SU-DHL-6 (cell line): Measurements from ENCODE around the gene KLRC1.

Experiments
- H2AFZ ChIP-seq: fragments of 200-600 bp; sonication (generic); 2 replicates; pipeline ENCODE4 v1.6.1; 2014; ENCODE audit warnings: low read depth, mild to moderate bottlenecking, moderate library complexity, mixed read lengths, antibody characterized with exemption, low read length; ENCODE audit not compliant: severe bottlenecking
- H3F3A ChIP-seq: fragments of 200-600 bp; shearing (Covaris generic); 2 replicates; pipeline ENCODE4 v1.6.0; 2016; ENCODE audit warnings: antibody characterized with exemption, mild to moderate bottlenecking; ENCODE audit not compliant: insufficient read depth
- H3K27ac ChIP-seq: fragments of 200-600 bp; sonication (generic); 2 replicates; pipeline ENCODE4 v1.5.1; 2016; ENCODE audit warnings: low read depth, mild to moderate bottlenecking, low read length, moderate library complexity, mixed read lengths
- H3K27me3 ChIP-seq: fragments of 200-600 bp; sonication (generic), shearing (Covaris generic); 2 replicates; pipeline ENCODE4 v1.6.0; 2014; ENCODE audit warnings: mild to moderate bottlenecking, low read length
- H3K36me3 ChIP-seq: fragments of 200-600 bp; sonication (generic); 2 replicates; pipeline ENCODE4 v1.6.1; 2014; ENCODE audit warnings: mild to moderate bottlenecking, low read length, mixed read lengths
- H3K4me2 ChIP-seq: fragments of 300-600, 200-600 bp; shearing (Covaris generic), sonication (generic); 2 replicates; pipeline ENCODE4 v1.6.0; 2014; ENCODE audit warnings: low read length, low read depth, mild to moderate bottlenecking; ENCODE audit not compliant: poor library complexity, severe bottlenecking
- H3K4me3 ChIP-seq: fragments of 200-600 bp; sonication (generic); 2 replicates; pipeline ENCODE4 v1.5.1; 2014; ENCODE audit warnings: antibody characterized with exemption, low read length, mild to moderate bottlenecking, mixed read lengths; ENCODE audit not compliant: insufficient read depth, poor library complexity, severe bottlenecking
- H3K79me2 ChIP-seq: fragments of 200-600 bp; sonication (generic); 2 replicates; pipeline ENCODE4 v1.6.1; 2014; ENCODE audit warnings: mild to moderate bottlenecking, low read length, moderate library complexity; ENCODE audit not compliant: insufficient read depth
- H3K9ac ChIP-seq: fragments of 200-600 bp; sonication (generic); 2 replicates; pipeline ENCODE4 v1.7.0; 2014; ENCODE audit warnings: mild to moderate bottlenecking, low read length
- H3K9me2 ChIP-seq: fragments of 200-600 bp; sonication (generic); replicated peaks from 2 replicates; pipeline ENCODE4 v1.6.1; 2014; ENCODE audit warnings: low read length; ENCODE audit not compliant: insufficient read depth
- H3K9me3 ChIP-seq: fragments of 200-600 bp; sonication (generic); 2 replicates; pipeline ENCODE4 v1.6.1; 2014; ENCODE audit warnings: low read length, mixed read lengths; ENCODE audit not compliant: insufficient read depth
- H4K20me1 ChIP-seq: fragments of 200-600 bp; sonication (generic); 2 replicates; pipeline ENCODE4 v1.6.1; 2014; ENCODE audit warnings: low read depth, mild to moderate bottlenecking, antibody characterized with exemption, low read length, moderate library complexity, mixed read lengths
- CTCF ChIP-seq: fragments of 200-600 bp; sonication (generic); IDR thresholded peaks from one replicate; pipeline ENCODE4 v1.5.1; 2017; ENCODE audit warnings: antibody characterized with exemption, mild to moderate bottlenecking, low read length, moderate library complexity; ENCODE audit not compliant: insufficient read depth, poor library complexity, severe bottlenecking
- EZH2phosphoT487 ChIP-seq: fragments of 200-600 bp; sonication (generic), shearing (Covaris generic); conservative IDR thresholded peaks from 2 replicates; pipeline ENCODE4 v1.6.1; 2018; ENCODE audit warnings: mild to moderate bottlenecking, antibody characterized with exemption, low read length, moderate library complexity, mixed read lengths

KLRC1 gene

DNA sequence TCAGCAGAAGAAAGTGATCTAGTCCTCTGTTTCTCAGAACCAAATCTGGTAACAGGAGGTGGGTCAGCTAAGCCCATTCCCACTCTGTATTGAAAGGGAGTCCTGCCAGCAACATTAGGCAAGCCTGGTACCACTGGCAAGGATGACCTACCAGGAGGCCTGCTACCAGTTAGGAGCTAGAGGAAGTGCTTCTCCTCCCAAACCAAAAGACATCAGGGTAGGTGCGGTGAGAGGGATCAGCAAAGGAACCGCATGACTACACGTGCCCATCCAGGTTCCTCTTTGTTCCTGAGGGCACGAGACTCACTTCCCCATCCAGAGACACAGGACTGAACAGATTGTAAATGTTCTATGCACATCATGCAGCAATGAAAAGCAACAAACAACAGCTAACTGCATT is 46.5 kb downstream of the KLRC1 start:
- TF ChIP-seq EZH2phosphoT487, result no peak
- TF ChIP-seq CTCF, result no peak
- H3K9me3 ChIP-seq, result no peaks in the 10 kb centered on the region
- H4K20me1 ChIP-seq, result no peaks in the 10 kb centered on the region
- no peaks in the 10 kb centered on the region for H3K36me3 ChIP-seq
- no peaks in the 10 kb centered on the region for H3K27me3 ChIP-seq
- H3K27ac ChIP-seq, result no peak overlapping the region
- H3F3A ChIP-seq, result no peaks in the 10 kb centered on the region
- H3K4me3 ChIP-seq, result no peak overlapping the region
- no peak overlapping the region for H2AFZ ChIP-seq
- H3K9me2 ChIP-seq, result no peaks in the 10 kb centered on the region
- no peaks in the 10 kb centered on the region for H3K79me2 ChIP-seq
- H3K9ac ChIP-seq, result no peak overlapping the region
- H3K4me2 ChIP-seq, result no peak overlapping the region

DNA sequence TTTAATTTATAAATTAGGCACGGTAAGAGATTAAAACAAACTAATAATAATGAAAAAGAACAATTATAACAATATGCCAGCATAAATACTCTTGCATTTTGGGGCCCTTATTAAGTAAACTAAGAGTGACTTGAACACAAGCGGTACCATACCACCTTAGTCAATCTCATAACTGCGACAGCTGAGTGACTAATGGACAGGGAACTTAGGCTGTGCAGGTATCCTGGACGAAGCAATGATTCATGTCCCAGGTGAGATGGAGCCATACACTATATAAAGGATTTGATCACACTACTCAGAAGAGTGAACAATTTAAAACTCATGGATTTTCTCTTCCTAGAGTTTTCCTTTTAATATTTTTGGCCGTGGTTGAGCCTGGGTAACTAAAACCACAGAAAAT is 47.9 kb downstream of the KLRC1 start:
- TF ChIP-seq CTCF (no peak), EZH2phosphoT487 (no peak)
- no peaks in the 10 kb centered on the region for H3K9me2 ChIP-seq
- H4K20me1 ChIP-seq, result no peaks in the 10 kb centered on the region
- no peaks in the 10 kb centered on the region for H3K9me3 ChIP-seq
- H3F3A ChIP-seq, result no peaks in the 10 kb centered on the region
- no peak overlapping the region for H3K27ac ChIP-seq
- no peaks in the 10 kb centered on the region for H3K27me3 ChIP-seq
- H2AFZ ChIP-seq, result no peak overlapping the region
- no peak overlapping the region for H3K4me2 ChIP-seq
- no peak overlapping the region for H3K4me3 ChIP-seq
- no peak overlapping the region for H3K9ac ChIP-seq
- no peaks in the 10 kb centered on the region for H3K36me3 ChIP-seq
- no peaks in the 10 kb centered on the region for H3K79me2 ChIP-seq

GRCh38 chr12:10404798-10405197 is 48.4 kb downstream of the KLRC1 start:
- TF ChIP-seq EZH2phosphoT487 (no peak), CTCF (no peak)
- no peak overlapping the region for H3K4me2 ChIP-seq
- no peaks in the 10 kb centered on the region for H3K9me2 ChIP-seq

DNA sequence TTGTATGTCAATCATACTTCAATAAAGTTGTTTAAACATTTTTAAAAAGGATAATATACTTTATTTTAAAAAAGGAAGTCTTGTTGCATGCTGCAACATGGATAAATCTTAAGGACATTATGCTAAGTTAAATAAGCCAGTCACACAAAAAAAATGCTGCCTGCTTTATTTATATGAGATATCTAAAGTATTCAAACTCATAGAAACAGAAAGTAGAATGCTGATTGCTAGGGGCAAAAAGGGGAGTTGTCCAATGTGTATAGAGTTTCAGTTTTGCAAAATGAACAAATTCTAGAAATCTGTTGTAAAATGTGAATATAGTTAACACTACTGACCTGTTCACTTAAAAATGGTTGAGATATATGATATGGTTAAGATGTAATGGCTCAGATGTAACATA is 52.3 kb downstream of the KLRC1 start:
- Histone ChIP-seq H3K27ac (no peak overlapping the region), H3K27me3 (no peaks in the 10 kb centered on the region), H4K20me1 (no peaks in the 10 kb centered on the region), H3K4me3 (no peak overlapping the region), H3K36me3 (no peaks in the 10 kb centered on the region), H3F3A (no peaks in the 10 kb centered on the region), H2AFZ (no peak overlapping the region), H3K79me2 (no peaks in the 10 kb centered on the region), H3K4me2 (no peak overlapping the region), H3K9me3 (no peaks in the 10 kb centered on the region), H3K9me2 (no peaks in the 10 kb centered on the region), H3K9ac (no peak overlapping the region)
- TF ChIP-seq EZH2phosphoT487 (no peak), CTCF (no peak)

More at GRCh38 chr12:10404798-10405197, 48.4 kb downstream of the KLRC1 start:
- Histone ChIP-seq H4K20me1 (no peaks in the 10 kb centered on the region), H3K27me3 (no peaks in the 10 kb centered on the region), H3K79me2 (no peaks in the 10 kb centered on the region), H2AFZ (no peak overlapping the region), H3F3A (no peaks in the 10 kb centered on the region), H3K4me3 (no peak overlapping the region), H3K27ac (no peak overlapping the region), H3K9me3 (no peaks in the 10 kb centered on the region), H3K9ac (no peak overlapping the region), H3K36me3 (no peaks in the 10 kb centered on the region)
